Fibroblast of lung (primary cell): ENCODE measurements around the gene GALNT2. TPM values are rescaled to one million over a fixed set of nuclear protein-coding genes. Genes with fewer than 3 reads are reported as not detected.

Experiments
- DNase-seq, 2 donors: peaks; one replicate each; pipeline versions ENCODE4 v3.0.0 to v3.0.0-alpha.2; 2010; ENCODE audit warnings: low read depth in 2 of 2
- H2AFZ ChIP-seq: 2 replicates; pipeline ENCODE4 v1.5.1; 2012; ENCODE audit warnings: low read length, control low read depth, inconsistent platforms
- H3K27ac ChIP-seq: 2 replicates; pipeline ENCODE4 v1.5.1; 2011; ENCODE audit warnings: low read length, control low read depth; ENCODE audit not compliant: insufficient read depth
- H3K27me3 ChIP-seq: 2 replicates; pipeline ENCODE4 v1.5.1; 2011; ENCODE audit warnings: mild to moderate bottlenecking, low read length; ENCODE audit not compliant: control insufficient read depth, insufficient read depth
- H3K36me3 ChIP-seq: 2 replicates; pipeline ENCODE4 v1.5.1; 2011; ENCODE audit warnings: low read length; ENCODE audit not compliant: control insufficient read depth, insufficient read depth
- H3K4me1 ChIP-seq: 2 replicates; pipeline ENCODE4 v1.5.1; 2011; ENCODE audit warnings: low read length; ENCODE audit not compliant: control insufficient read depth, insufficient read depth; ENCODE audit errors: extremely low read depth
- H3K4me2 ChIP-seq: 2 replicates; pipeline ENCODE4 v1.5.1; 2011; ENCODE audit warnings: low read length, control low read depth; ENCODE audit not compliant: insufficient read depth; ENCODE audit errors: extremely low read depth
- H3K4me3 ChIP-seq, 4 experiments: fragments of 200-600 bp in 1 of 4; sonication (generic) in 1 of 4; replicated peaks in 1 of 4; 2 replicates each; pipeline ENCODE4 v1.5.1; 2011 to 2016; ENCODE audit warnings: low read length in 4 of 4, low read depth in 3 of 4, mild to moderate bottlenecking in 3 of 4, control low read depth in 2 of 4, inconsistent platforms in 1 of 4, mixed read lengths in 1 of 4; ENCODE audit not compliant: insufficient read depth in 1 of 4; ENCODE audit errors: control extremely low read depth in 1 of 4
- H3K79me2 ChIP-seq: 2 replicates; pipeline ENCODE4 v1.5.1; 2012; ENCODE audit warnings: mild to moderate bottlenecking, low read length, inconsistent platforms; ENCODE audit not compliant: control insufficient read depth, insufficient read depth
- H3K9ac ChIP-seq: 2 replicates; pipeline ENCODE4 v1.5.1; 2011; ENCODE audit warnings: mild to moderate bottlenecking, low read length, control low read depth; ENCODE audit not compliant: insufficient read depth
- H3K9me3 ChIP-seq: 2 replicates; pipeline ENCODE4 v1.5.1; 2012; ENCODE audit warnings: low read depth, low read length; ENCODE audit not compliant: control insufficient read depth, insufficient read depth
- H4K20me1 ChIP-seq: 2 replicates; pipeline ENCODE4 v1.5.1; 2011; ENCODE audit warnings: low read length; ENCODE audit not compliant: control insufficient read depth, insufficient read depth; ENCODE audit errors: extremely low read depth
- CTCF ChIP-seq, 2 donors: IDR thresholded peaks in 1 of 2; conservative IDR thresholded peaks in 1 of 2; 1 replicate in 1 of 2; 2 replicates in 1 of 2; pipeline ENCODE4 v1.5.1; 2011 to 2012; ENCODE audit warnings: low read length in 2 of 2, control low read depth in 1 of 2, inconsistent platforms in 1 of 2, low read depth in 1 of 2, mild to moderate bottlenecking in 1 of 2
- EZH2 ChIP-seq: IDR thresholded peaks from 2 replicates; pipeline ENCODE4 v1.5.1; 2012; ENCODE audit warnings: low read length, control low read depth, mild to moderate bottlenecking; ENCODE audit errors: missing control alignments
- polyA plus RNA-seq, 2 donors: library from polyadenylated mRNA; depleted of rRNA in 1 of 2; stranded (reverse) in 1 of 2; unstranded in 1 of 2; fragments of >200 nt; gene quantifications; 2 replicates each; pipeline ENCODE4 v1.2.1, GENCODE V29; 2011 to 2012; ENCODE audit warnings: missing spikeins in 1 of 2
- total RNA-seq: library from RNA; depleted of rRNA; stranded (reverse); fragments of >200 nt; gene quantifications from 2 replicates; pipeline ENCODE4 v1.2.1, GENCODE V29; 2014

The GALNT2 gene
- total and polyA plus RNA-seq, 2 donors (not counting 1 experiment from before 2014, with no cell fraction given), result 106 to 115 TPM

GRCh38 chr1:230057100-230057499 lies 9.9 kb upstream of the GALNT2 start:
- TF ChIP-seq EZH2 (no peak), CTCF (conservative IDR thresholded peaks at IDR 0.05 in 1 of 2, IDR thresholded peaks at IDR 0.05 in 1 of 2; ENCODE audit: low read depth in 1 of 2, low read length in 2 of 2) (no peak)
- no peaks in the 10 kb centered on the region for H3K79me2 ChIP-seq
- no peaks in the 10 kb centered on the region for H3K27me3 ChIP-seq
- H3K9ac ChIP-seq, result no peak overlapping the region
- H3K27ac ChIP-seq, result no peak overlapping the region
- H4K20me1 ChIP-seq, result no peaks in the 10 kb centered on the region
- no peak for DNase-seq
- no peaks in the 10 kb centered on the region for H3K9me3 ChIP-seq
- H3K36me3 ChIP-seq, result no peaks in the 10 kb centered on the region
- H3K4me1 ChIP-seq, result no peaks in the 10 kb centered on the region
- no peak overlapping the region for H3K4me2 ChIP-seq
- H2AFZ ChIP-seq, result no peak overlapping the region
- no peak overlapping the region for H3K4me3 ChIP-seq

- no peaks in the 10 kb centered on the region for H3K79me2 ChIP-seq
- no peaks in the 10 kb centered on the region for H3K9me3 ChIP-seq
- no peaks in the 10 kb centered on the region for H3K27me3 ChIP-seq
- no peak overlapping the region for H3K4me2 ChIP-seq
- H3K4me1 ChIP-seq, result no peaks in the 10 kb centered on the region
- no peak overlapping the region for H3K9ac ChIP-seq
- no peaks in the 10 kb centered on the region for H3K36me3 ChIP-seq
- H4K20me1 ChIP-seq, result no peaks in the 10 kb centered on the region
- H3K4me3 ChIP-seq, result no peak overlapping the region
- no peak for DNase-seq
- TF ChIP-seq EZH2 (no peak), CTCF (conservative IDR thresholded peaks at IDR 0.05 in 1 of 2, IDR thresholded peaks at IDR 0.05 in 1 of 2; ENCODE audit: low read depth in 1 of 2, low read length in 2 of 2) (no peak)
- no peak overlapping the region for H3K27ac ChIP-seq
- no peak overlapping the region for H2AFZ ChIP-seq
Measured at GRCh38 chr1:230057681-230058565, 9.1 kb upstream of the GALNT2 start.

- H3K27ac ChIP-seq, result no peak overlapping the region
- no peak overlapping the region for H2AFZ ChIP-seq
- H3K4me1 ChIP-seq, result no peaks in the 10 kb centered on the region
- no peaks in the 10 kb centered on the region for H3K36me3 ChIP-seq
- H3K4me3 ChIP-seq, result no peak overlapping the region
- no peaks in the 10 kb centered on the region for H3K27me3 ChIP-seq
- H3K9me3 ChIP-seq, result no peaks in the 10 kb centered on the region
- no peaks in the 10 kb centered on the region for H4K20me1 ChIP-seq
- no peak for DNase-seq
- no peak overlapping the region for H3K9ac ChIP-seq
- no peak overlapping the region for H3K4me2 ChIP-seq
- no peak for TF ChIP-seq CTCF (conservative IDR thresholded peaks at IDR 0.05 in 1 of 2, IDR thresholded peaks at IDR 0.05 in 1 of 2; ENCODE audit: low read depth in 1 of 2, low read length in 2 of 2)
- no peak for TF ChIP-seq EZH2
- H3K79me2 ChIP-seq, result no peaks in the 10 kb centered on the region
Measured at GRCh38 chr1:230058626-230059025, 8.4 kb upstream of the GALNT2 start.
